HCT116 (cell line): Measurements from ENCODE around the gene TAC1. TPM values are rescaled to one million over a fixed set of nuclear protein-coding genes. Genes with fewer than 3 reads are reported as not detected.

Experiments
- total RNA-seq: library from RNA; stranded (reverse); gene quantifications from one replicate; pipeline ENCODE4 v1.2.1, GENCODE V29; 2021; ENCODE audit not compliant: unreplicated experiment

The TAC1 gene
- total RNA-seq, 1 experiment from 2014 or later = not detected

Other genes starting within 250 kb of the TAC1 start
- gene ASNS, start 140.3 kb downstream of the TAC1 start, total RNA-seq = 282 TPM